ENCODE measurements around the gene F2R. TPM values are rescaled to one million over a fixed set of nuclear protein-coding genes. Genes with fewer than 3 reads are reported as not detected.
A peak's percentile ranks its signal among the peaks of the same experiment; 100 is the strongest.

The F2R gene
- total and polyA plus RNA-seq, 10 of the 15 experiments (the other 5 are each of a cell fraction or from before 2014, with no cell fraction given): 1.8 to 75.4 (median 8.0) TPM

GRCh38 chr5:76733049-76733417 is 17.1 kb downstream of the F2R start (continued):
- peak; percentile 89; the same call in 1 of the 2 replicates for TF ChIP-seq TCF3 (IDR thresholded peaks at IDR 0.05; ENCODE audit: borderline replicate concordance, insufficient read depth, low read depth, low read length)
- peak; percentile 96 for TF ChIP-seq SKIL (IDR thresholded peaks at IDR 0.05; ENCODE audit: low read depth, poor library complexity, severe bottlenecking)
- no peak for TF ChIP-seq NFYA (IDR thresholded peaks at IDR 0.05; ENCODE audit: borderline replicate concordance, low read depth, low read length)
- peak; percentile 100 for TF ChIP-seq MTA2 (IDR thresholded peaks at IDR 0.05; ENCODE audit: low read depth)
- peak in 1 of 2 experiments; percentile 90; a peak in 2 of 4 replicates for TF ChIP-seq ETV6 (conservative IDR thresholded peaks at IDR 0.05 in 1 of 2, IDR thresholded peaks at IDR 0.05 in 1 of 2; ENCODE audit: borderline replicate concordance in 1 of 2, low read depth in 1 of 2)
- TF ChIP-seq GABPA (IDR thresholded peaks at IDR 0.05; ENCODE audit: low read depth): peak; percentile 58
- peak; percentile 80 for TF ChIP-seq ZNF24 (IDR thresholded peaks at IDR 0.05)
- no peak for TF ChIP-seq ELK1 (IDR thresholded peaks at IDR 0.05; ENCODE audit: low read depth, low read length)
- TF ChIP-seq KLF5 (IDR thresholded peaks at IDR 0.05; ENCODE audit: partially characterized antibody): peak; percentile 83
- peak; percentile 86 for TF ChIP-seq SREBF1 (IDR thresholded peaks at IDR 0.05; ENCODE audit: low read length)
- peak; percentile 88 for TF ChIP-seq JUNB (IDR thresholded peaks at IDR 0.05)
- peak; percentile 84 for TF ChIP-seq GATAD2B (conservative IDR thresholded peaks at IDR 0.05; ENCODE audit: low read depth)
- TF ChIP-seq SUPT20H (IDR thresholded peaks at IDR 0.05; ENCODE audit: borderline replicate concordance, control insufficient read depth, low read depth, low read length): no peak
- TF ChIP-seq CBX5 (IDR thresholded peaks at IDR 0.05; ENCODE audit: low read depth): peak; percentile 83; the same call in 1 of the 2 replicates
- TF ChIP-seq RUNX3 (IDR thresholded peaks at IDR 0.05; ENCODE audit: low read length): peak; percentile 98
- peak; percentile 66 for TF ChIP-seq WRNIP1 (IDR thresholded peaks at IDR 0.05; ENCODE audit: borderline replicate concordance, low read depth, low read length)
